ENCODE results near the gene ZNF454.

ZNF454 gene

DNA sequence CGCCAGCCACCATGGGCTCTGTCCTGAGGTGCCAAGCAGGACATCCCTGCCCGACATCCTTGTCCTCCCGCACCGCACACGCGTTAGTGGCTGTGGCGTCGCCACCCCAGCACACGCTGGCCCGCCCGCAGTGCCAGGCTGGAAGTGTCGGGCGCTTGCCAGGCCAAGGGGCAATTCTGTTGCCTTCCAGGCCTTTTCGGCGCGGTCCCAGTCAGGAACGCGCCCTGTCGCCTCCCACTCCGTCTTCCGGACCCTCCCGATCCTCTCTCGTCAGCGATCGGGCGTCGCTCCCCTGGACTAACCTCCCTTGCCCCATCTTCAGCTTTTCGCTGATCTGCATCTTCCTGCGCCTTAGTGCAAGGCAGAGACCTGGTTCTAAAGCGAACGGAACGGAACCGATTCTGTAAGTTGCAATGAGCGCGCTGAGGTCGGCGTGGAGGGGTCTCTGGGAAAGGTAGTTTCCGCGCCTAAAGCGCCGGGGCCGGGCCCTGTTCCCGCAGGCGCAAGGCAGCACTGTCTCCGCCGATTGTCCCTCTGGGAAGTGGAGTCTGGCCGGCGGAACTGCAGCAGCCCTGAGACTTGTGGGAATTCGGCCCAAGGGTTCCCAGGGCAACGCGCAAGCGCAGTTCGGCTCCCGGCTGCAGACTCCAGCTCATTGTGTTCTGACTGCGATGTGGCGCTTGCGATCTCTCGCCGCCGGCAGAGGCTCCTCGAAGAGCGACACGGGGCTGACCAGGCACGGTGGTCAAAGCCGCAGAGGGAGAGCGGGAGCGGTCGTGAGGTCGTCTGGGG is at the start of gene ZNF454:
Gene ZNF454, plus strand, starts transcription at position 630 of the 792 bp plus-strand sequence. CDS start 1,594 bp downstream, outside the sequence.
- DNase-seq = no peak

GRCh38 chr5:178895615-178896571 is 45.1 kb upstream of the ZNF454 start, which contains the start of gene ZFP2:
Gene ZFP2 (plus strand): TSS chr5:178895913. CDS start chr5:178931314, 35,401 bp downstream.
- no peak for DNase-seq

DNA sequence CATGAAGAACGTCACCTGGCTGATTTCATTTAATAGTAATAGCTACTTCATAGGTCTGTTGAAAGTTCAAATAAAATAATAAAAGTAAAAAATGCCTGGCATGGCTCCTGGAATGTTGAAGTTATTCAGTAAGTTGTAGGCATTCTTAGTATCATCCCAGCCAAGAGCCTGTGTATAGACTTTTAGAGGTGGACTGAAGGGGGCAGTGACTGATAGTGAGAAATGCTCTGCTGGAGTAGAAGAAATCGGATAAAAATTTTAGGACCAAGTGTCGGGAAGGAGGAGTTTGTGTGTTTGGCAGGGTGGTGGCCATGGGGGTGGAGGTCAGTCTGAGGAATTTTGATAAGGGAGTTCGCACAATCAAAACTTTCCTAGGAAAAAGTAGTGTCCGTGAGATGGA is 41.7 kb upstream of the ZNF454 start:
- no peak for DNase-seq

DNA sequence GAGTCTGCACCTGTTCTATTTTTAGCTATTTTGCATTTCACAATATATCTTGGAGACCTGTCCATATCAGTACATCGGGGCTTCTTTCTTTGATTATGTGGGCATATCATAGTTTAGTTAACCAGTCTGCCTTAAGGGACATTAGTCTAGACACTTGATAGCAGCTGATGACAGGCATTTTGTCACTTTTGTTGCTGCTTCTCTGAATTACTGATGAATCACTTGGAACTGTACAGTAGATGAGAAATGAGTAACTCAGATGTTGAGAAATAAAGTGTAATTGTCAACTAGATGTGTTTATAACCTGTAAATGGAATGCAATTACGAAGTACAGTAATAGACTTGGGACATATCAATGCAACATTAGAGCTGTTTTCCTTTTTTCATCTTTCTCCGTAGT is 38.1 kb upstream of the ZNF454 start:
- DNase-seq = no peak

- DNase-seq = no peak
Measured at GRCh38 chr5:178931846-178932760, 8.9 kb upstream of the ZNF454 start.

DNA sequence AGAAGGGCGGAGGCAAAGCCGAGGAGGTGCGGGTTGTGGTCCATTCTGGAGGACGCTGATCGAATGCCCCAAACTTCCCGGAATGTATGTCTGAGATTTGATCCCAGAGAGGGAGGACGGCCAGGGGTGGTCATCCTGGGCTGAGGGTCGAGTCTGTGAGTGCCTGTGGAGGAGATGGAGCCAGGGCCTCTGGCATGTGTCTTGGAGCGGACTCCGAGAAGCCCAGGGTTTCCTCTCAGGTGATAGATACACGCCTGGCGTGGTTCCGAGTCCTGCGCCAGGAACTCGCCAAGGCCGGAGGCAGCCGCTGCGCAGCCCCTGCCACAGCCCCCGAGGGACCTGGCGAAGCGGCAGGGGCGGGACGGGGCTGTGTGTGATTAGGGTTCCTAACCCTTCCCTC is 363 bp downstream of the ZNF454 start:
- DNase-seq = no peak

DNA sequence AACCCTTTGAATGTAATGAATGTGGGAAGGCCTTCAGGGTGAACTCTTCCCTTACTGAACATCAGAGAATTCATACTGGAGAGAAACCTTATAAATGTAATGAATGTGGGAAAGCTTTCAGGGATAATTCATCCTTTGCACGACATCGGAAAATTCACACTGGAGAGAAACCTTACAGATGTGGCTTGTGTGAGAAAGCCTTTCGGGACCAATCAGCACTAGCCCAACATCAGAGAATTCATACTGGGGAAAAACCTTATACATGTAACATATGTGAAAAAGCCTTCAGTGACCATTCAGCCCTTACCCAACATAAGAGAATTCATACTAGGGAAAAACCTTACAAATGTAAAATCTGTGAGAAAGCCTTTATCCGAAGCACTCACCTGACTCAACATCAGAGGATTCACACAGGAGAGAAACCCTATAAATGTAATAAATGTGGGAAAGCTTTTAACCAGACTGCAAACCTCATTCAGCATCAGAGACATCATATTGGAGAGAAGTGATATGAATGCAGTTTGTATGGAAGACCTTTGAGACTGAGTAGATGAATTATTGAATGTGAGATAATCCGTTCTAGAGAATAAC is 24.6 kb downstream of the ZNF454 start:
- DNase-seq = no peak

- DNase-seq = no peak
Measured at GRCh38 chr5:178981381-178981780, 40.4 kb downstream of the ZNF454 start.

DNA sequence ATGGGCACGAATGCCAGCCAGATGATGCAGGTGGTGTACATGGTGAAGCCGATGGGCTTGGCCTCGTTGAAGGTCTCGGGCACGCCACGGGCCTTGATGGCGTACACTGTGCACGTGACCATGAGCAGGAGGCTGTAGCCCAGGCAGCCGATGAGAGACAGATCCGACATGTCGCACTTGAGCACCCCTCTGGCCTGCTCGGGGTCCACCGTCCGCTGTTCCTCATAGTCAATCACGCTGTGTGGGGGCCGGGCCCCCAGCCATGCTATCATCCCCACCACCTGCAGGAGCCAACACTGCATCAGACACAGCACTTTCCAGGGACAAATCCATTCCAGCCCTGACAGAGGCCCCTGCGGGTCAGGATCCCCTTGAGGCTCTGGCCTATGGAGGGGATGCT is 41.9 kb downstream of the ZNF454 start:
- no peak for DNase-seq

- no peak for DNase-seq
Measured at GRCh38 chr5:178983728-178984127, 42.7 kb downstream of the ZNF454 start.

GRCh38 chr5:178984145-178985072 is 43.4 kb downstream of the ZNF454 start:
- DNase-seq = no peak

DNA sequence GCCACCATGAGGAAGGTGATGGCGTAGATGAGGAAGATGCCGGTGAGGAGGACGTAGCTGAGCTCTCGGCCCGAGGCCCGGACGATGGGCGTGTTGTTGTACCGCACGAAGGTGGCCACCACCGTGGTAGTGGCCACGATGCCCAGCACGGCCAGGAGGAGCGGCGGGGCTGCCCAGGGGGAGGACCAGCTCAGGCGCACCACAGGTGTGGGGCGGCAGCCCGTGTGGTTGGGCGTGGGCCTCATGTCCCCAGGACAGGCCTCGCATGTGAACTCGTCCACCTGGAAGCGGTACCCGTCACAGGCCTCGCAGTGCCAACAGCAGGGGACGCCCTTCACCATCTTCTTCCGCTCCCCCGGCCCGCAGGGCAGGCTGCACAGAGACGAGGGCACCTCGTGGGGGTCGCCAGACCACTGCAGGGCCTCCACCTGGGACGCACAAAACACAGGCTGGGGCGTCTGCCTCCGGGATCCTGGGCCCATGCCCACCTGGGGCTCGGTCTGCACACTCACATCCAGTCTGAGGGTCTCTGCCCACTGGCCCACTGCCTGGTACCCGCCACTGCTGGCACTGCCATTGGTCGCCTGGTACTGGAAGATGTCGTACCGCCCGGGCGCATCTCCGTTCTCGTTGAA is 45.4 kb downstream of the ZNF454 start:
- DNase-seq = no peak

DNA sequence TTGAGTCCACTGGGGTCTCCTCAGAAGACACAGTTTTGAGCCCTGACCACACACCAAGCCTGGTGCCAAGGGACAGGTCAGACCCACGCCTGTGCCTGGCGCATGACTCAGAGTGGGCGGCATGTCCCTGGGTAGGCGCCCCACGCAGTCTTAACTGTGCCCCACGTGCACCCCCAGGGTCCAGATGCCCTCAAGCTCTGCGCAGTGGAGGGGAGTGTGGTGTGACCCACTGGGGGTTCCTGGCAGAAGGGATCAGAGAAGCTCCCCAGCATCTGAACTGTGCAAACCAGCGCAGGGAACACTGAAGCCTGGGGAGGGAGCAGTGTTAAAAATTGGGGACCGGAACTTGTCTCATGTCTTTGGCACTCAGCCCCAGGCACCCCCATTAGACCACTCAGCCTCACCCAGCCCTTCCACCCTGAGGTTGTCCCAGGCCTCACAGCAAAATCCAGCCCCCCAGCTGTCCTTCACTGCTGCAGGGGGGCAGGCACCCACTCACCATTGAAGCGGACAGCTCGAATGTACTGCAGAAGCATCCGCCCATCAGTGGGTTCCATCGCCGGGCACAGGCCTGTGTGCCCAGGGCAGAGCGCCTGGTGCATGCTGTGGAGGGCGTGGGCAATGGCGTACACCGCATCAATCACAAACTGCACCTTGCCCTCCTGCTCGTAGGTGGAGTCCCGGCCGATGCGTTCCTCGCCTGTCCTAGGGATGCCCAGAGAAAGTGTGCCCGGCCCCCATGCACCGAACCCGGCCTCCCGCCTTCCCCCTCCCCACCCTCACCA is 47.6 kb downstream of the ZNF454 start:
- DNase-seq = no peak

GRCh38 chr5:178989311-178989710 is 48.3 kb downstream of the ZNF454 start:
- no peak for DNase-seq

DNA sequence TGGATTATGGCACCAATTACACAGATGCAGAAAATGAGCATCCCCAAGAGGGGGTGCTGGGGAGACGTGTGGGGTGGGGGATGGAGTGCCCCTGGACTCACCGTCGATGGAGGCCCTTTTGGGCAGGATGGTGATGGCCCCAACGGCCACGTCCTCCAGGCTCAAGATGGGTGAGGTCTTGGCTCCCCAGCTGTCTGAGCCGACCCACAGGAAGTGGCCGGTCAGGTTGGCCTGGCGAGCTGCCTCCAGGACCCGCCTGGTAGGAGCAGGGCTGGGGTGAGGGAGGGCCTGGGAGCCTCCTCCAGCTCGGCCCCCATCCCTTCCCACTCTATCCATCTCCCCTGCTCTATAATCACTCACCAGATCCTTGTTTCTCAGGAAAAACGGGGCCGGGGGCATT is 49.5 kb downstream of the ZNF454 start:
- DNase-seq = no peak

GRCh38 chr5:178991190-178992145 is 50.5 kb downstream of the ZNF454 start:
- DNase-seq = no peak

DNA sequence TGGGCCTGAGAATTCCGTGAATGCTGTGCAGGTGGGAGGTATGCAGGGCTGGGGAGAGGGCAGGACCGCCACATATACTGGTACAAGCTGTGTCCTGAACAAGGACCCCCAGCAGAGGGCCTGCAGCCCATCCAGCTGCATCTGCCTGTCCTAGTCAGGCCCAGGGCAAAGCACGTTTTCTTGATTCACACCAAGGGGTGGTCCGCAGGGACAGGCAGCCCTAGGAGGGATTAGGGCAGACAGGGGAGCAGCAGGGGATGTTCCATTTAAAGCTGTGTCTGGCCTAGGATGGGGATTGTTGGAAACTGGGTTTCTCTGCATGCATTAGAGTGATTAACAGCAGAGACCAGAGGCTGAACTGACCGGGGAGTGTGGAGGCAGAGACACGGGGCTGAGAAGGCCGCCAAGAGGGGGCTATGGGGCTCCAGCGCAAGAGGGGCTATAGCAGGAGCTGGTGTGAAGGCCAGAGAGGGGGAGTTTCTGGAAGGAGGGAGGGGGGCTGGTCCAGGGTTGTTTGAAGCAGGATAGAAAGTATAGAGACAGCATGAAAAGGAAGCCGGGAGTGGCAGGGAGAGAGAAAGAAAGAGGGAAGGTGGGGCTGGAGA is 51.4 kb downstream of the ZNF454 start:
- no peak for DNase-seq

- DNase-seq = no peak
Measured at GRCh38 chr5:178993236-178993765, 52.3 kb downstream of the ZNF454 start.
